Fibroblast of skin of right biceps (primary cell): Measurements from ENCODE around the gene CSDE1.

ENCODE experiments used
- DNase-seq: peaks from one replicate; pipeline ENCODE4 v3.0.0-alpha.2; 2013

CSDE1 gene

DNA sequence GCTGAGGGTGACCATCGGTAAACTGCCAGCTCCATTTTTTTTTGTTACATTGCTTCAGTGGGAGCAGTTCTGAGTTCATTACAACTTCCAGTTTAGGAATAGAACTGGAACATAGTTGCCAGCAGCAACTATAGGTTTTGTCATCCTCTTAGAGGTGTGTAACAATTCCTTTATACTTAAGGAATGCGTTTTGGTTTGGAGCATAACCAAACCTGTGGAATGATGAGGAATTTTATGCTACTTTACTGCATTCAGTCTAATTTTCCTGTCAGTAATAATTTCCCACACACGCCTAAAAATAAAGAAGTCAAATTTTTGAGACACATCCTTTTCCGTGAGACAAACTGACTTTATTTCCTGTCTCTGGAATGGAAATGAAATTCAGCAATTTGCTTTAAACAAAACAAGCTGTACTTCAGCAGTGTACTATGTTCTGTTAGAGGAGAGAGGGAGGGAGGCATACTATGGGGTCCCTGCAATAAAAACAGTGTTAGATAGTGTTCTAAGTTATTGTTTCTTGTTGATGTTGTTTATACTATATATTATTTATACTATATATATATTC, 57.7 kb downstream of the CSDE1 start:
- DNase-seq = peak; percentile 60

DNA sequence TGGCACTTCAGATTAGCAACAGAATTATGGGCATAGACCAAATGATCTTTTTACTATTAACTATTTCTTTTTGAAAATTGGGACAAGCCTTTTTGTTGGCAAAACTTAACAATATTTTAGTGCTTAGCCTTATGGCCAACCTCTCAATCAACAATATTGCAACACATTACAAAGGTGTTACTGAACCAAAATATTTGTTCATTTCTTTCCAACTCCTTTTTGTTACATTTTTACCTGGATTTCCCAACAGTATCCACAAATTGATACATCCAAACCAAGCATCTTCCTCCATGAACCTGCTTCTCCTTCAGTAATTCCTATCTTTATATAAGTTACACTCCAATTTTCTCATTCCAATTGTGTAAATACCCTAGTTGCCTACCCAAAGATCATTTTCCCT, 61.0 kb downstream of the CSDE1 start:
- DNase-seq = no peak

DNA sequence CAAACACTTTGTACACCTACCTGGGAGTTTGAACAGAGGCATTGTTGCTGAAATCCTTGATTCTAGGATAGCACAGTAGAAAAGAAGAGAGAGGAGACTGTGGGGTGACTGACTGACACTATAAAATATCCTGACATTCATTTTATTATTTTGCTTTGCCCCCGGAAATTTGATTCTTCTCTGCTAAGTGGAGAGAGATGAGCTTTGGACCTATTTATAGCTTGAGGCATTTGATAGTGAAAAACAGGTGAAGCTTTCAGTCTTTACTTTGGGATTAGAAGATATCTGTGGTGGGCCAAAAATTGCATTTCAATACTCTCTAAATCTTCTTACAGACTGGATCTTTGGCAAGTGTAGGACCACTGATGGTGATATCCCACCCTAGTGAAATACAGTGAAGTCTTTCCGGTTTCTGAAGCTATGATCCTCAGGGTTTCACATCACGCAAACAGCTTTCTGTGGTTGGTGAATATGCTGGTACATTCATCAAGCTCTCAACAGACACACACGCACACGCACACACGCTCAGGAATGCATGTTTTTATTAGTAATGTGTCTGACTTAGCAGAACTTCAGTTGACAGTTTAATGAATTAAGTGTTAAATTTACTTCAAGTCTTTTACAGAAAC, 62.2 kb downstream of the CSDE1 start, which contains the start of gene AMPD1:
Gene AMPD1 (minus strand): TSS at position 117 of the 629 bp plus-strand sequence. CDS start 75 bp downstream, at position 42.
- DNase-seq = peak; percentile 79

DNA sequence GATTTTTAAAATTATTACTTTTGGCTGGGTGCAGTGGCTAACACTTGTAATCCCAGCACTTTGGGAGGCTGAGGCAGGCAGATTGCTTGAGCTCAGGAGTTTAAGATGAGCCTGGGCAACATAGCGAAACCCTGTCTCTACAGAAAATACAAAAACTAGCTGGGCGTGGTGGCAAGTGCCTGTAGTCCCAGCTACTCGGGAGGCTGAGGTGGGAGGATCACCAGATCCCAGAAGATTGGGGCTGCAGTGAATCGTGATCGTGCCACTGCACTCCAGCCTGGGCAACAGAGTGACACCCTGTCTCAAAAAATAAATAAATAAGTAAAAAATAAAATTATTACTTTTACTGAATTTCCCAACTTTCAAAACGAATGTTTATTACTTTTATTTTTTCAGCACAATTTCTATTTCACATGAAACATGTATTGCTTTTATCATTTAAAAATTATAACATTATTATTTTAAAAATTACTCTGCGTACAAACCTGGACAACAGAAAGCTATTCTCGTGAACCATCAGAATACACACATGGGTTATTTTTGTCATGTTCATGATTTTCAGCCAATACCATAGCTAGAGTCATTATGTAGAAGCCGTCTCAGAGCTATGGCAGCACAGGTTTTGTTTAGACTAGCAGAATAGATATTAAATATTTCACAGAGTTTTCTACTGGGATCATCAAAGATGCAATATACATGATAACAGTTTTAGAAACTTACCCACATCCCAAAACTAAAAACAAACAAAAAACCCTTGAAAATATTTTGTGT, 63.1 kb downstream of the CSDE1 start:
- DNase-seq = no peak

DNA sequence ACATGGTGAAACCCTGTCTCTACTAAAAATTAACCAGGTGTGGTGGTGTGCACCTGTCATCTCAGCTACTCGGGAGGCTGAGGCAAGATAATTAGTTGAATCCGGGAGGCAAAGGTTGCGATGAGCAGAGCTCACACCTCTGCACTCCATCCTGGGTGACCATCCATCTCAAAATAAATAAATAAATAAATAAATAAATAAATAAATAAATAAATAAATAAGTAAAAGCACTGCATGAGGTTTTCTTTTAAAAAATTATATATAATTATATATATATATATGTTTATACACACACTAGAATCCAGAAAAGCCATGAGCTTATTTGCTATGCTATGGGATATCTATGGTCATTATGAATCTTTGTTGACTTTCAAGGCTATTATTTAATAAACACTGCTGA, 64.8 kb downstream of the CSDE1 start:
- DNase-seq = no peak

DNA sequence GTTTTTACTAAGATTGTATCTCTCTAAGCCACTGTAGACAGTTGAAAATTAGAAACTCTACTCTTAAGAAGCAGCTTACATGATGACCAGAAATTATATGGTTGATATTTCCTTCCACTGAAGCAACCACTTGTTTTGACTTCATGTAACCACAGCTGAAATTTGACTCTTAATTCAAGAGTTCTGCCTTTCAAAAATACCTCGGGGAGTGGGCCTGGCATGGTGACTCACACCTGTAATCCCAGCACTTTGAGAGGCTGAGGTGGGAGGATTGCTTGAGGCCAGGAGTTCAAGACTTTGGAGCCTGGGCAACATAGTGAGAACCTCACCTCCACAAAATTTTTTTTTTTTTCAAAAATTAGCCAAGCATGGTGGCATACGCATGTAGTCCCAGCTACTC, 66.7 kb downstream of the CSDE1 start:
- peak; percentile 7 for DNase-seq

DNA sequence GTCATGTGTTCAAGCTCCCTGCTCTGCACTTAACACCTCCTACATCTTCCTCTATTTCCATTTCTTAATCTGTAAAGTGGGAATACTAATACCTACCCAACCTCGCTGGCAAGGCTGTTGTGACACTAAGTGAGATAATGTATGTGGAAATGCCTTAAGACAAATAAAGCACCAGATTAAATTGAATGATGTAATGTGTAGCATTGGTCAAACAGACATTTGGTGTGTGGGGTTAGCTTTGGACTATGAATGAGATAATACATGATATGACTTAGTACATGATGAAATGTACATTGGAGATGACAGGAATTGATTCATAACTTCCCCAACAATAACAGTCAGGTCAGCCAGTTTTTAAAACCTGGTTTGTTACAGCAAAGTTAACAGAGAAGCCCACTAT, 67.6 kb downstream of the CSDE1 start:
- DNase-seq = no peak

DNA sequence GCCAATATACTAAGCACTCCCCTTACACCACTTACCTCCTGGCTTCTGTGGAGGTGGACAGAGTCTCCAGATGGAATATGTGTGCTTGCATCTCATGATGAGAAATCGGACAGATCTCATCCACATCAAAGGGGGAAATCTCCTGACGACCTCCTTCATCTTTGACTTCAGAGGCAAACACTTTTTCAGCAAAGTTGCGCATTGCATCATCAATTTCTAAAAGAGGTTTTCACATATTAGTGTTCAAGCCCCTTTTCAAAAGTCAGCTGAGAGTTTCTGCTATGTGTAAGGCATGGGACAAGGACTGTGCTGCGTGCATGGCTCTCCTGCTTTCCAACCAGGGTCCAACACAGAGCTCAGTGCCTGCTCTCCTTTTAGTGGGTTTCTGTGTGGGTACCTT, 69.3 kb downstream of the CSDE1 start:
- DNase-seq = no peak

DNA sequence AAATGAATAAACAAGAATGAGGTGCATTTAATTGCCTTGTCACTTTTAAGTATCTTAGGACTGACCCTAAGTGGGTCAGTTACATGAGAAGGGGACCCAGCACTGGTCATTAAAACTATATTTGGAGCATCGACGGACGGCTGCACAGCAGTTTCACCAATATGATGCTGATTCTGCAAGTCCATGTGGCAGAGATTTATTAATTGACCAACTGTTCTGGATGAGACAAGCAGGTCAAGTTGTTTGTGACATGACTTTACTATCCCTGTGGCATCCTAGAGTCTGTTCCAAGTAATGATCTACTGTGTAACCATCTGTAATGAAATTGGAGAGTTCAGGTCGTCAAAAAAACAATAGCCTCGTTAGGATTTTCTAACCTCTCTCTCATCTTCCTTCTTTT, 71.9 kb downstream of the CSDE1 start:
- no peak for DNase-seq

DNA sequence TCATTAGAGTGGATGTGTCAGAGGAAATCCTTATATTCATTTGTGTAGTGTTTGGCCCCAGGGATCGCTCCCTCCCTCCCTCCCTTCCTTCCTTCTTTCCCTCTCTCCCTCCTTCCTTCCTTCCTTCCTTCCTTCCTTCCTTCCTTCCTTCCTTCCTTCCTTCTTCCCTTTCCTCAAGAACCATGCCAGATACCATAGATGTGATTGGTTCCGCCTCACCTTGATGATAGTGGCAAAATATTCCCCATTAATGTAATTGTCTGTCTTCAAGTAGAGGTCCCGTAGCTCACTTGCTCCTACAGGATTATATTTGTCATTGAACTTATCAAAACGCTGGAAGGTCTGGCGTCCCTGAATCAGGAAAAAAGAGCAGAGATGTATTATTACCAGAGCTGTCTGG, 80.1 kb downstream of the CSDE1 start:
- DNase-seq = no peak

DNA sequence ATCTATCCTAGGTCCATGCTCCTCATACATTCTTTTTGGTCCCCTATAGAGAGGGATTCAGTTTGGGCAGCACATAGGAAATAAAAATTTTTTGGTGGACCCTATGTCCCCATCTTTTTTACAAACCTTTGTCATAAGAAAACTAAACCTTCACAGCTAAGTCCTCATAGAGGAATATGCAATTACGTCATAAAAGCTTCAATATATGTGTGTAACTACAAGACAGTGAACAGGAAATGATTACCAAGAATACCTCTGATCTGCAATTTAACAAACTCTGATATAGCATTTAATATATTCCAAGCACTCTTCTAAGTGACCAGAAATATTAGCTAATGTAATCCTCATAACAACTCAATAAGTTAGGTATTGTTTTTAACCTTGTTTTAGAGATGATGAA, 81.7 kb downstream of the CSDE1 start:
- no peak for DNase-seq

DNA sequence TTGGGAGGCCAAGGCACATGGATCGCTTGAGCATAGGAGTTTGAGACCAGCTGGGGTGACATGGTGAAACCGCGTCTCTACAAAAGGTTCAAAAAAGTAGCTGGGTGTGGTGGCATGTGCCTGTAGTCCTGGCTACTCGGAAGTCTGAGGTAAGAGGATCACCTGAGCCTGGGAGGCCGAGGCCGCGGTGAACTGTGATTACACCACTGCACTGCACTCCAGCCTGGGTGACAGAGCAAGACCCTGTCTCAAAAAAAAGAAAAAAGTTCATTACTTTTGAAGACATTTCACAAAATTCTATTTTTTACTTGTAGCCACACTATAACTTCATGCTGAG, 85.9 kb downstream of the CSDE1 start:
- no peak for DNase-seq

DNA sequence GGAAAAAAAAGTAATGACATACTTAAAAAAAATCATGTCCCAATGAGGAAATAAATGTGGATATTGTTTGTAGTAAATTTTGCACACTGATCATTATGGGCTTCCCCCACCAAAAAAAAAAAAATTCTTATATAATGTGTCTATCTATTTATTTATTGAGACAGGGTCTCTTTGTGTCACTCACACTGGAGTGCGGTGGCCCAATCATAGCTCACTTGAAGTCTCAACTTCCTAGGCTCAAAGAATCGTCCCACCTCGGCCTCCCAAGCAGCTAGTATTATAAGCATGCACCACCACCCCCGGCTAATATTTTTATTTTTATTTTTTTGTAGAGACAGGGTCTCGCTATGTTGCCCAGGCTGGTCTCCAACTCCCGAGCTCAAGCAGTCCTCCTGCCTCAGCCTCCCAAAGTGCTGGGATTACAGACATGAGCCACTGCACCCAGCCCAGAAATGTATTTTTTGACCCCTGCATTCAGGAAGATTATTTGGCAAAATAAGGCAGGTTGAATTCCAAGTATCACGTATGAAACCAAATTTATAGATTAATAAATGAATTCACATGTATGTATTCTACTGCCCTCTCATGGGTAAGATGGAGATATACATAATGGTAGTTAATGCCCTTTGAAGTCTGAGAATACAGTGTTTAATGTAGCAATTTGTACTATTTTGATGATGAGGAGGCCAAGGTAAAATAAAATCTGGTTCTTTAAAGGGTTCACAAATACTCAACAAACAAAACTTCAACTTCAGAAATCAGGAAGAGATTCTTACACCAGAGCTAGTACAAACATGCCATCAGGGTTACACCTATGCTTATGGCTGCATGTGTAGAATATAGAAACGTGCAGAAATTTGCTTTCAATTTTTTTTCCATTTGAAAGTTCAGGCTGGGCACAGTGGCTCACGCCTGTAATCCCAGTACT, 86.5 kb downstream of the CSDE1 start:
- peak; percentile 11 for DNase-seq

DNA sequence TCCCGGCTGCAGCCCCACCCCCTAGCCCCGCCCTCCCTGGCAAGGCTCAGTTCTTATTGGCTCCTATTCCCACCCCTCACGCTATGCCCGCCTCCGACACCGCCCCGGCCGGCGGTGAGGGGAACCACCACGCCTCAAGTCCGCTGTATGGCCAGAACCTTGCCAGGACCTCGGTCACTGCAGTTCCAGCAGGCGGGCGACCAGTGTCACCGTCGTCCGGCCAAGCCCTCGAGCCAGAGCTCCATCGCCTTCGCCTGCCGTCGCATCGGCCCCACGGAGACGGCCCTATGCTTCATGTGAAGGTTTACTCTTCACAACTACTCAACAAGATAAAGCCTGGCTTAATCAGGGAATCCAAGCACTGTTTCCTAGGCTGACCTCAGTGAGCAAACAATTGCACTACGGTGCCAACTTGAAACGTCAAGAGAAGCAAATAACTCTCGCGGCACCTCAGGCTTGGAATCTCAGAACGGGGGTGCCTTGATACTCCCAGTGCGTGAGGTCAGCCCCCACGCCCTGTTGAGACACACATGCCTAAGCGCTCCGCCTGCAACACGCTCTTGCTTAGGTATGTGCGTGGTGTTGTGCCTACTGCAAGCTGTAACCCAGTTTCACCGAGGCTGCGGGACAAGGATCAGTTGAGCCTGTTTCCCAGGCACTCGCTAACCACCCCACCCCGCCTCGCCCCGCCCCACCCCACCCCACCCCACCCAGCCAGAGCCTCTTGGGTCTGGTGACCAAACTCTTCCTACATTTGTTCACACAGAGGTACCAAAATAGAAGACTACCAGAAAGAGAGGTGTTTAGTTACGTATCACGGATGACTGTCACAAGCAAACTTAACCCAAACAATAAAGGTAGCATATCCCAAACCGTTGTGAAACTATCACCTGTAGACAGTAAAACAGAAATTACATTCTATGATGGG, 87.4 kb downstream of the CSDE1 start:
- DNase-seq = peak; percentile 83

DNA sequence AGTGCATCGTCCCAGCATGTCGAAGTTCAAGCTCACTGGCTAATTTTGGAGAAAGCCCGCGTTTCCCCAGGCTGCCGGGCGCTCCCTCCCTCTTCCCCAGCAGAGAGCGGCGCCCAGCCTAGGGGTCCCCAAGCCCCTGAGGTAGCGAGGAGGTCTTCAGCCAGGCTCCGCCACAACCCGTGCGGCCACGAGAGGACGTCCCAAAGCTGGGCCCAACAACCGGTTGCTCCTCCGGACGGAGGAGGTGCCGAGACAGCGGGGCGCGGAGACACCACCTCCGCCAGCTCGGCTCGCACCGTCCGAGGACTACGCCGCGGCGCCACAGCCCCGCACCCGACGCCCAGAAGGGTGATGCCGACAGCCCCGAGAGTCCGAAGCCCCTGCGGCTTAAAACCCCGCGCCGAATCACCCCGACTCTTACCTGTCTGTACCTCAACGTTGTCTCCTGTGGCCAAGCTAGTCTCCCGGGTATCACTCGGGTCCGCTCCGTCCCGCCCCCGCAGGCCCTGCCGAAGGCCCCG, 88.2 kb downstream of the CSDE1 start, which contains the start of gene DENND2C:
Gene DENND2C (minus strand): TSS at position 488 of the 521 bp plus-strand sequence. CDS start 44,065 bp downstream, outside the sequence.
- no peak for DNase-seq

DNA sequence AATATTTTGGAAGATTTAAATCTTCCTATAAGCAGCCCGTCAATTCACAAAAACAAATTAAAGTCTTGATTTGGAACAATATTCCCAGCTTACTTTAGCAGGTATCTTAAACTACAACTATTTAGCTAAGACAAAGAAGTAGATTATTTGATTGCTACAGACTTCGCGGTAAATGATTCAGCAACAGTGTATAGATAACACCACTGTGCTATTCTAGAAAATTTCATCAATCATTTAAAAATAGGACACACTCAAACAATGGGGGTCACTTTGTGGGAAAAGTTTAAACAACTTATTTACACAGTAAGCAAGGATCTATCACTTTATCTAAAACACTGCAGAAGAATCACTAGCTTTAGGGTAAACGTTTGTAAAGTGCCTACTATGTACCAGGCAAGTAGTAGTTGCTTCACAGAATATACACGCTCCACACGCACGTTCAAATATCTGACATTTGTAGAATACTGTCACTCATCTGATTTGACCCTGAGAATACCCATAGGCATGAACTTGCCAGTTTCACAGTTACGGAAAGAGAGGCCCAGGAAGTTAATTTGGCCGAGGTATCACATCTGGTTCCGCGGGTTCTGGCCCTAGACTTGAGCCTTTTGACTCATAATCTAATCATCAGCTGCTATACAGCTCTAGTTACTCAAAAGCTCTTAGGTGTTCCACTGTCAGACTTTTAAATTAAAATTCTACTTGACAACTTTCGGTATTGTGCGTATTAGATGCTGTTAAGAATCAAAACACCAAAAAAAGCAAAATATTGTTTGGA, 88.8 kb downstream of the CSDE1 start:
- peak; percentile 18 for DNase-seq

DNA sequence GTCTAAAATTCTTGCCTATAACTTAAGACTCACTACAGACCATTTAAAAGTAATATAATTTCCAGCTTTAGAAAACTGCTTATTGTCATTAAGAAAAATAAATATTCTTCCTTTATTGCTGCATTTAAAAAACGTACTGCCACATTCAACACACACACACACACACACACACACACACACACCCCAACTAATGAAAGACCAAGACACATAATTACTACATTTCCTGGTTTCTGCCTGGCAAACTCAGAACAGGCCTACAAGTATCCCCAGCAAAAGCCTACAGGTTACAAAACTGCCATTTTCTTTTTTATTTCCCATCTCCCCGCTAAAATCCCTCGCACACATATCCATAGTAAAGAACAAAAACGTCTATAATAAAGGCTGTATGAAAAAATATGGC, 89.4 kb downstream of the CSDE1 start:
- no peak for DNase-seq

DNA sequence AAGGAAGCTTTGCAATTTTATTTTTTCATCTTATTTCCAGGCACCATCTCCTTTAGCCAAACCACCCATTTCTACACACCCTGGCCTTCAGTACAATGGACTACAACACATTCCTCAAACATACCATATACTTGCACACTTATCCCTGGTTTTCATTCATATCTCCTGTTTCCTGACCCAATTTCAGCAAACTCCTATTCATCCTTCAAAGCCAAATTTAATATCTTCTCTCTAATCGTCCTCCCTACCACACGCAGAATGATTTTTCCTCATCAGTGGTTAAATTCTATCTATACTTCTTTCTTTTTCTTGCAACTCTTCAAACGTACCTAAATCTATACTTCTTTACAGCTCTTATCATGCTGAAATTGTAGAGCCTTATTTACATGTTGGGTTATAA, 90.8 kb downstream of the CSDE1 start:
- no peak for DNase-seq
